HG03432 (cell line): Measurements from ENCODE around the gene SRGAP2C.
"Not testable (repeated sequence)": the region's sequence is repeated elsewhere in the genome, so short reads cannot be mapped to it uniquely, and the experiment has no call there.

Experiments used
- ATAC-seq: cut with Tn5 transposase; IDR thresholded peaks from one replicate; pipeline ENCODE4 v1.9.1; 2021; ENCODE audit warnings: mild to moderate bottlenecking, moderate library complexity; ENCODE audit not compliant: unreplicated experiment

Gene SRGAP2C

DNA sequence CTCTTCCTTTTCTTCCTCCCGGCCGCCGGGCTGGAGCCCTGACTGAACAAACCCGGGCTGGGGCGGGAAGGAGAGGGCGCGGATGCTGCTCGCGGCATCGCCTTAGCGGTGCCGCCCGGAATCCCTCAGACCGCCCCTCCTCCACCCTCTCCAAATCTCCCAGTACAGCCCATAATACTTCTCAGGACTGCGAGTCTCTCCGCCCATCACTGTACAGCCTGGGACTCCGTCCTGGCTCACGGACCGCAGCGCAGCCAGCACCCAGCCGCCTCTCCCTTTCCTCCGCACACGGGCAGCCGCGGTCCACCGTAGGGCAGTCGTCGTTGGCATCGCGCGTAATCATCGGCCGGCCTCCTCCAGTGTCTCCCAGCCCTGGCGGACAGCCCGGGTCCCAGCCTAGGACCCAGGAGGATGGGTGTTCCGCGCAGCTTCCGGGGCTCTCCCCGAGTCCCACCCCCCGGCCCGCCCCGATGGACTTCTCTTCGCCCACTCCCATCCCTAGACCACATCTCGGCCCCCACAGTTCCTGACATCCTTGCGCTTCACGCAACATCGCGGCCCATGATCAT is 449 bp downstream of the SRGAP2C start:
- peak; percentile 5 for ATAC-seq

DNA sequence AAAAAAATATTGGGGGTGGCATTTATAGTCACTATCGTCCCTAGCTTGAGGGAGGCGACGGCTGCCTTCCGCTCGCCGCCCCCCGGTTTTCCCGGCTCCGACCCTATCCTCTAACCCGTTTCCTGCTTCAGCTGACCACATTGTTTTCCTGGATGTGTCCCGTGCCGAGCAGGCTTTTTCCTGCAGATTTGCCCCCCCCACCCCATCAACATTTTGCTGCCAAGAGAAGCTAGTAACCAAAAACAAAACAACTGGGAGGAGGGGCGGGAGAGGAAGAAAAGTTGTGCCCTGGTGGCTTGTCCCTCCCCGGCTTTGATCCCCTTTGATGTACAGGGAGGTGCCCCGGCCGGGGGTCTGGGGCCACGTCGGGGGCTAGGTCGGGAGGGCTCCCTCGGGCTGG is 1.4 kb downstream of the SRGAP2C start:
- not testable (repeated sequence) for ATAC-seq

DNA sequence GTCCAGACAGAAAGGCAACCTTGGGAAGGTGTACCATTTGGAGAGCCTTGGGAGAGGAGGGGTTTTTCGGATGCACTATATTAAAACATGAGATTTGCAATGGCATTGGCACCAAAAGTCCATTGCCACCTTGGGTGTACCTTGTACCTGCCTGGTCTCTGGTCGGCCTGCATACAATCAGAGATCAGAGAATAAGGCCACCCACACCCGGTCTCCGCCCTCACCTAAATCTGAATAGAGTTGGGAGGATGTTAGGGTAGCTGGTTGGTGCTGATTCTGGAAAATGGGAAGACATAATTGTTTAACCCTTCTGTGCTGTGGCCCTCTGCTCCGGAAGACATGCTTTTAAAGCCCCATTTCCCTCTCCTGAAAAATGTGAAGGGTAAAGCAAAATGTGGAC is 3.1 kb downstream of the SRGAP2C start:
- not testable (repeated sequence) for ATAC-seq

DNA sequence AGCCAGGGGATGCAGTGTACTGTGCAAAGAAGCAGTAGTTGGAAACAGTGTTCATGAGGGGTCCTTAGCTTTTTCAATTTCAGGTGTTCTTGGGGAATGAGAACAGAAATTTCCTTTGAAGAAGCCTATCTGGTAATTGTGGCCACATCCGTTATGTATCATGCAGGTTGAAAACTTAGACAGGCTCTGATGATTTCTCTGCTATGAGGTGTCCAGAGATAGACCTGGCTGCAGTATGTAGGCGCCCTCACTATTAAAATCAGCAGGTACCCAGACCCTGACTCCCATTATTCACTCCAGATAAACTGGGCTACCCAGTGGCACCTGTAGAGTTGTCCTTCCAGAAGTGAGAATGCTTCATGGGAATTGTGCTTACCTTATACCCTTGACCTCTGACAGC is 7.7 kb downstream of the SRGAP2C start:
- not testable (repeated sequence) for ATAC-seq

DNA sequence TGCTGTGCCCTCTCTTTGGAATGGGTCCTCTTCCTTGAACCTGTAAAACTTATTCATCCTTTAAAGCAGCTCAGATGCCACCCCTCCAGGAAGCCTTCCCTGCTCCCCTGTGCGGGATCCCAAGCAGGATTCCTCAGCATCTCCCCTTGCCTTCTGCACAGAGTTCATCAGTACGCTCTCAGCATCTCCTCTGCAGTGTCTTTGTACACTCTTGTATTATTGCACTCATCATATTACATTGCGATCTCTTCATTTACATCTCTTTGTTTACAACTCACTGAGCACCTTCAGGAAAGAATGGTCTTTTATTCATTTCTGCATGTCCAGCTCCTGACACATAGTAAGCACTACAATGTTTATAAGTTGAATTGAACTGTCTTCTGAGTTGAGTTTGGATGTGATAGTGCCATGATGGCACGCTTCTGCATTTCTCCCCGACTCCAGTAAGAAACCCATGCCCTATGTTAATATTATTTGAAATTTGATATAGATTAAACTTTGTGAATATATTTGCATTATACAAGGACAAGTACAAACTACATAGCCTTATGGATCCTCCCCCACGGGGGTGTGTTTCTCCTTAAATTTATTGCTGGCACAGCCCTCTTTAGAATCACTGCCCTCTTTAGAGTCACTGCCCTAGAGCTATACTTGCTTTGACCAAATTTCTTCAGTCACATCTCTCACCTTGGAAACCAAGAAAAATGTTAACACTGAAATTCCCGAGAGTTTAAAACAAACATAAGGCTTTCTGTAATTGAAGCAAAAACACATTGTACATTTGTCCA is 12.5 kb downstream of the SRGAP2C start:
- not testable (repeated sequence) for ATAC-seq

DNA sequence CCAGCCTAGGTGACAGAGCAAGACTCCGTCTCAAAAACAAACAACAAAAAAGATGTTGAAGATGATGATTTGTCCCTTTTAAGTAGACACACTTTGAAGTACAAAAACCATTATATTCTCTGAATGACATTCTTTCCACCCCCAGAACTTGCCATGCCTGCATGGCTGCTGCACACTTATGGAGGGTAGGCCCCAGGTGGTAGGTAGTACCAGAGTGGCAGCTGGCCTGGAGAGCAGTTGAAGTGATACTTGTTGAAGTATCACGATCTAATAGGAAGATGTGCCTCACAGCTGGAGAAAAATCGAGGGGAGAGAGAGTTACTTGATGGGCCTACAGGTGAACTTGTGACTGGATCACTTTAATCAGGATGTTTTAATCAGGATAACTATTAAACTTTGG is 15.0 kb downstream of the SRGAP2C start:
- ATAC-seq = not testable (repeated sequence)

DNA sequence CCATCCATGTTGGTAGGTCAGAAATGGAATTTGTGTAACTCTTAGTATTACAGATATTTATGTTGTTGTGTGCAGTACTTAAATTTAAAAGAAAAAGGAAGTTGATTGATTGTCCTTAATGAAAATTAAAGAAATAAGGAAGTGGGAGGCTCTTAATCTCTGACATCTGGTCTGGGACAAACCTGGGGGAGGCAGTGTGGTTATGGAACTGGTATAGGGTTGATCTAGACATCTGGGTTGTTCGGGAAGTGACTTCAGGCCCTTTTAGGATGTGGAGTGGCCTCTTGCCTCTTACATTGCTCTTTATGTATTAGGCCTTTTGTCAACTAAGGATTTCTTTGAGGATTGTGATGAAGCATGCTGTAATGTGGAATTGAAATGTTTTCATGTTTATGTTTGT is 15.5 kb downstream of the SRGAP2C start:
- ATAC-seq = not testable (repeated sequence)

DNA sequence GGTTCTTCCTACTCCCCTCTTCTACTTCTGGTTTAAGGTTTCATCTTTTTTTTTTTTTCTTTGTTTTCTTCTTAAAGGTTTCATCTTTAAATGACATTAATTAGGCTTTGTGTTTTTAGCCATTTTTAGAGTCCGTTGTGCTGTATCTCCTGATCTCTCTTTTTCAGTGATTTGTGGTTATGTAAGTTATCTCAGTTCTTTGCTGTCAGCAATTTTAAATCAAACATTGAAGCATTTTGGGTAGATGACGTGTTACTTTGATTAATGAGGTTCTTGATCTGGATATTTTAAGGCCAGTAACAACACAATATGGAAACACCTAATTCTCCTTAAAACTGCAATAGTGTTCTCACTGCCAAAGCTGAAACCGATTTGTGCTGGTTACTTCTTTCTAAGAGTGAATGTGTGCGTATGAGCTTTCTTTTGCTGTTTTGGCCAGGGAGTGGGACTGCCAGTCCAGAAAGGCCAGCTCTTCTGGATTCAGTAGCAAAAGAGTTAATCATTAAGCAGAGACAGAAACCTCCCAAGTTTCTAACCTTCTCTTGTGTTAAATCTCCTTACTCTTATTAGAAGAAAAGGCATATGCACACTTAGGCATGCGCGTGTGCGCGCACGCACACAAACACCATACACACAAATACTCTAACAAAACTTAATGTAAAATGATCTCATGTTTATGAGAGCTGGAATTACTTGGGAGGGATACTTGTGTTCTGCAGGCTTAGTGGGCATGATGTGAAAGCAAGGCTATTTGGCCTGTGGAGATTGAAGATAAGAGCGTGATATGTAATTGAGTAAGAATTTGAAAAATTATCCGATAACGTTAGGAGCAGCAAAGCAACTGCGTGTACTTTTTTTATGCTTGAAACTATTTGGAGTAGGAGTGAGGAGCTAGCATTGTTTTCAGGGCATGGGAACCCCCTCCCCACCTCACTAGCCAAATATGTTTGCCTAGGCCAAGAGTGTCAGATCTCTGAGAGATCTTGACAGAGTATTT is 16.5 kb downstream of the SRGAP2C start:
- not testable (repeated sequence) for ATAC-seq

DNA sequence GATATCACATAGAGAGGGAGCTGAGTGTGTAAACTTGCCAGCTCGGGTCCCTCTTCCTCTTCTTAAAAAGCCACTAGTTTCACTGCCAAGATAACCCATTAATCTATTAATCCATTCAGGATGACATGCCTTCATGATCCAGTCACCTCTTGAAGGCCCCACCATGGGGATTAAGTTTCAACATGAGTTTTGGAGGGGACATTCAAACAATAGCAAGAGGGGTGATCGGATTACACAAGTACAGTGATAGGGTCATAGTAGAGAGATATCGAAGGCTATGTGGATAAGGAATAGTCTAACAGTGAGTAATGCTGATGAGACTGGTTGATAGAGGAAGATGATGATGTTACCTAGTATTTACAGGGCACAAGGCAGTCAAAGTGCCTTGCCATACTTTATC is 18.2 kb downstream of the SRGAP2C start:
- not testable (repeated sequence) for ATAC-seq

DNA sequence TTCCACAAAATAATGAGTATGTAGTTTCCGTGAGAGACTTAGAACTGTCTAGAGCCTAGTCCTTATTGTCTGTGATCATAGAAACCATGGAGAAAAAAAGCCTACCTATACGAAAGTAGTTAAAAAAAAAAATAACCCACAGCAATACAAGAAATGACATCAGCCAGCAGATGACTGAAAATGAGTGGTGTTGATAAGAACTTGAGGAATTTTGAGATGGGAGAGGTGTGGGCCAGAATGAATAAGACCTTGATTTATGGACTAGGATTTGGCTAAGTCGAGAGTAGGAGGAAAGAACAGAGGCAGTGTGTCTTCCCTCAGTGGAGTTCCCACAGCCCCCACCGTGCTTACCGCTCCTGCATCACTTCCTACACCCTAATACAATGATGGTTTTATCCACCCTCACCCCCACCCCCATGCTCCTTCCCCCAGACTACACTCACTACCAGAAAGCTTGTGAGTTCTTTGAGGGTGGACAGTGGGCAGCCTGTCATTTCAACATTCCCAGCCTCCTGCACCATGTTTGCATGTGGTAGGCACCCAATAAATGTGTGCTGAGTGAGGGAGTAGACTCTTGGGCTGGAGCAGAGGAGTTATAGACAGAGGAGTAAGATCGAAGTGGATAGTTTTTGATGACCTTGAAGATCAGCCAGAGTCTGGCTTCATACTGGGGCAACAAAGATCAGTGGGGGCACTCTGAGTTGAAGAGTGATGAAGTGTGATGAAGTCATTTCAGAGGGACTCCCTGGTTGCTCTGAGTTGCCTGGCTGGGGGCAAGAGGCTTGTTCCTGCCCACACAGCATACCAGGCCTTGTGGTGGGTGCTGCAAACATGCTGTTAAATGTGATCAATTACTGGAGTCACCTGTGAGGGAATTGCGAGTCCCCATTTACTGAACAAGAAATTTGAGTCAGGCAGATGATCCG is 21.3 kb downstream of the SRGAP2C start:
- not testable (repeated sequence) for ATAC-seq

DNA sequence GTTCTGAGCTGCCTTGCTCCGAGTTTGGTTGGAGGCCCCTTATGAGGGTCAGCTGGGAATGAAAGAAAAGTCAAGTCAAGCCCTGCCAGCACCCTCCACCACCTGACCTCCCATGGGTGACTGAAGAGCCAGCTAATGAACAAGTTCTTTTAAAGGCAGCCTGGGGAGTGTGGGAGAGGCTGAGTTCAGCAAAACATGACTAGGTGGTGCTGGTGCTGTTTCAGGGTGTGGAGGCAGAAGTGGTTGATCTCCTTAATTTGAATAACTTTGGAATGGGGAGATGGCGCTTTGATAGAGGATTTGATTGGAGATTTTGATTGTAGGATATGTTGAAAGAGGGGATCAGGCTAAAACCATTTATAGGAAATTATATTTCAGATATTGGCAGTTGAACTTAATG is 22.6 kb downstream of the SRGAP2C start:
- not testable (repeated sequence) for ATAC-seq

DNA sequence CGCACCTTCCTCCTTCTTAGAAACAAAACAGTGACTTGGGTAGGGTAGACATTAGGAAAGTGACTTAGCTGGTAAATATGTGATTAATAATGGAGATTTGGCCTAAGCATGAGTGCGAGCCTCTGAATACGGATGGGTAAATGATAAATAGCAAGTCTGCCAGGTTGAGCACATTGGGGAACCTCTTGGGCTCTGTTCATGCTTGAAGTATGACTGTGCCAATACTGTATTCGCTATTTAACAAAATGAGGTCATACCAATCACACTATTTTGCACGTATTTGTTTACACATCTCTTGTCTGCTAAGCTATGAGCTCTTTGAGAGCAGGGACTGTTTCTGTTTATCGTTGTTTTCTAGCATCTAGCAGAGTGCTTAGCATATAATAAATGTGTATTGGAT is 23.6 kb downstream of the SRGAP2C start:
- not testable (repeated sequence) for ATAC-seq

DNA sequence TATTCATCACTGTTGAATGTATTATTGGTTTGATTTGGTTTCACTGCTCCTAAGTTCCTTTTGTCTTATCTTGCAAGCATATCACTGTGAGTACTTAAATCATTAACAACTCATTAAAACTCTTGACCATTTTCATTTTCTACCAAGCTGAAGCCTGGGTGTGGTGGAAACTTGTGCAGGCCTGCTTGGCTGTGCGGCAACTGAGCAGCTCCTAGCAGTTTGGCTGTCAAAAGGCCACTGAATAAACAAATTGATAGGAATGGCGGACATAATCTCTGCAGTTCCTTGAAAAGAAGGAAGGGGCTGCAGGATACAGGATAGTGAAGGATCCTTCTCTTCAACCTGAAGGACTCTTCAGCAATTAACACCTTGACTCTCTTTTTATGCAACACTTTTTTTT is 26.0 kb downstream of the SRGAP2C start:
- ATAC-seq = not testable (repeated sequence)

DNA sequence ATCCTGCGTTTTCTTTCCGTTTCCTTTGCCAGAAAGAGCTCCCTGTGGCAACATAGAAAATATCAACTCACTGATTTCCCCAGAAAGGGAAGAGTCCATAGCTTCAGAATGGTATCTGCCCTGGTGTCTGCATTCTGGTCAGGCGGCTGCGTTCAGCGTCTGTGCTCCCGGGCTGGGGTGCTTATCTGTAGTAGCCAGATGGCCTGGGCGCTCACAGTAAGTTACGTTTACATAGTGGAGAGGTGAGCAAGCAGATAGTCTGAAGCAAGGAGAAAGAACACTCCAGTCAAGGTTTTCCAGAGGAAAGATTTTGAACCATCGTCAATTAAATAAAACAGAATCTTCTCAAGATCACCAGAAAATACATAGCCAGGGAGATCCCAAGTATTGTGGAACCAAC is 28.7 kb downstream of the SRGAP2C start:
- ATAC-seq = not testable (repeated sequence)

DNA sequence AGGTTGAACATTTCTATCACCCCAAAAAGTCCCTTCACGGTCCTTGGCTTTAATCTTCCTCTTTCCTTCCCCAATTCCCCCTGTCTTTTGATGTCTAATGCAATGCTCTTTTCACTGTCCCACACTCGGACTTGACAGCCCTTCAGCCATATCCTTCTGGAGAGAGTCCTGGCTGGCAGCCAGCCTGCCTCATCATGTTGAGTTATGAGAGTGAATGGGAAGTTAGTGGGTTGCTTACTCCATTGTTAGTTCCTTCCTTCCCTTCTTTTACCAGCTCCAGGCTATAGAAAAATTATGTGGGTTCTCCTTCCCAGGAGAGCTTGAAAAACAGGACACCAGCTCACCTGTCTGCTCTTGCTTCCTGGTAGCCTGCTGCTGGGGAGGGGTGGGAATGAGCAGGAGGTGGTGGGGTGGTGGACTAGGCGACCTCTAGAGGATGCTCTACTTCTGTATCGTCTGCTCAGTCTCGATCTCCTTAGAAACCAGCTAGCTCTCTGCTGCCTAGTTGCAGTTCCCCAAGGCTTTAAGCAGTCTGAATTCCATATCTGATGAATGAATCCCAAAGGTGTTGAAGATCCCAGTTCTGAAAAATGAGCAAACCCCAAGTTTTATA is 29.9 kb downstream of the SRGAP2C start:
- peak; percentile 56 for ATAC-seq

DNA sequence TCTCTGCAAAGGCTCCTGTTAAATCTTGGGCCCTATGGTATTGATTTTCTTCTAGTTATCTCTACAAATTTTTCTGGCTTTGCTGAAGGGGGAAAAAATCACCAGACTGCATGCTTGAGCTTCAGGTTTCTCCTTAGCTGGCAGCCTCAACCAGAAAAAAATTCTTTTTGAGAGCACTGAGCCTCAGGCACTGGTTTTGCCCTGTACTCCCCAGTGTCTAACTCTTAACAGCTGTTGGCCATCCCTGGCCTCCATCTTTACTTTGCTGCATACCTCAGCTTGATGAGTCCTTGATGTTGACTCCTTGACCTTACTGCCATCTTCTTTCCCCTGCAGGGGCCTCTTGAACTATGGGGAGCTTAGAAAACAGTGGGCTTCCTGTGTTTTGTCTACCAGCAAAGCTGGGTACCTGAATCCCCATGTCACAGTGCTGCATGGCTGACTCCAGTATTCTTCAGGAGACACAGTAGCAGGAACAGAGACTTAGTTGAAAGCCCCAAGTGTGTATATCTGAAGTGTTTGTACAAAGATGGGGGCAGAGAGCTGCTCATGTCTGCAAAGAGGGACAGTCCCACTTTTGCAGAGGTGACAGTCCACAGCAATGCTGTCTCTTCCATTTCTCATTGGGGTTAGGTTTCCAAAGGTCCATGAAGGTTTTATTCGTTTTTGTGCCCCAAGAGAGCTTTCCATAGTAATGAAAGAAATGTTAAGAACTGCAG is 31.1 kb downstream of the SRGAP2C start:
- not testable (repeated sequence) for ATAC-seq

DNA sequence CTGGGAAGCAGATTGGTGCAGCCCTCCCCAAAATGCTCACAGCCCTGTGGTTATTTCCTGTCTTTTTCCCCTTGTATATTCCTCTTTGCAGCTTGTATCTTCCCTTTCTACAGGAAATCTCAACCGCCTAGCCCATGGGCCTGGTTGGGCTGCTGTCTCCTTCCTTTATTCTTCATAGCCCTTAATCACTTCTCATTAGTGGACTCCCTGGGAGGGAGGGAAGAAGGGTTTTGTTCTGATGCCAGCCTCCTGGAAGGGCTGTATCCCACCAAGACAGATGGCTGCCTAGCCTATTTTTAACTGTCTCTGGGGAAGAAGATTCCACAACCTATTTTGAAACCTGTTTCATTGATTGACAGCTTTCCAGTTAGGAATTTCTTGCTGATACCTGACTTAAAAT is 31.9 kb downstream of the SRGAP2C start:
- ATAC-seq = not testable (repeated sequence)

DNA sequence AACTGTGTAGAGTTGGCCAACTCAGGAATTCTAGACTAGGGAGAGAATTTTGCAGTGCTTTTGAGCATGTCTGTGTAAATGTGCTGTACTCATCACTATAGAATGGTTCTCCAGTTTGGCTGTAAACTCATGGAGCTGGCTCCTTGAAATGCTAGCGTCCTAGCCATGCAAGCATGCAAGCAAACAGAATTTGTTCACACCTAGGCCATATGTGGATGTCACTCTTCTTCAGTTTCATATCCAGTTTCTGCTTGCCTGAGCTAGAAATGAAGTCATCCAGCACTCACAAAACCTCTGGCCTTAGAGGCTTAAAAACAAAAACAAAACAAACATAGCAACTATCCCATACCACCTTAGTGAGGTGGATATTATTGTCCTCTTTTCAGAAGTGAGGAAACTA is 37.0 kb downstream of the SRGAP2C start:
- peak; percentile 61 for ATAC-seq

DNA sequence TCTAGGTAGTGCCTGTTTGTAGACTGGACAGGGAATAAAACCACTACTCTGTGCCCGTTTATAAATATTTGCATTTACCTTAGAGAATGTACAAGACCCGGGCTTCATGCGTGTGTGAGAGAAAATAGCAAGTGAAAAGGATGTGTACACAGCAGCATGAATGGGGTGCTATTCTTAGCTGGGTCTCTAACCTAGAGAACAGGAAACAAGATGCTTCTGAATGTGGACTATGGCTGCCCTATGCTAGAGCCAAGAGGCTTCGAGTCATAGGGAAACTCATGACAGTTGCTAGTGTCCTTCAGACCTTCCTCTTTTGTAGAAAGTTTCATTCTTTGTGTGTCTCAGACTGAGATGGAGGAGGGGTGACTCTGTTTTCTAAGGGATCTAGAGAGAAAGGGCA is 39.9 kb downstream of the SRGAP2C start:
- ATAC-seq = peak; percentile 98
